ENCODE data around the gene KRTAP10-8.
A peak's percentile ranks its signal among the peaks of the same experiment; 100 is the strongest.
"Not testable (repeated sequence)": the region's sequence is repeated elsewhere in the genome, so short reads cannot be mapped to it uniquely, and the experiment has no call there.

KRTAP10-8 gene

GRCh38 chr21:44648557-44649311 lies 36.9 kb downstream of the KRTAP10-8 start:
- no peak for DNase-seq

- DNase-seq, result no peak
Measured at GRCh38 chr21:44649521-44650100, 37.7 kb downstream of the KRTAP10-8 start.

GRCh38 chr21:44650265-44650972 lies 38.5 kb downstream of the KRTAP10-8 start:
- DNase-seq, result no peak

- DNase-seq, result no peak
Measured at GRCh38 chr21:44650973-44651675, 39.2 kb downstream of the KRTAP10-8 start.

- DNase-seq, result no peak
Measured at GRCh38 chr21:44653123-44653522, 41.2 kb downstream of the KRTAP10-8 start.

- peak; percentile 21 to 30 for DNase-seq
Measured at GRCh38 chr21:44653656-44654575, 42.0 kb downstream of the KRTAP10-8 start.

GRCh38 chr21:44654576-44655175 lies 42.8 kb downstream of the KRTAP10-8 start, which contains the start of gene KRTAP12-4:
KRTAP12-4 (minus strand) TSS chr21:44654659; CDS start chr21:44654614, 45 bp downstream.
- DNase-seq, result no peak

- DNase-seq, result no peak
Measured at GRCh38 chr21:44656868-44657267, 45.0 kb downstream of the KRTAP10-8 start.

GRCh38 chr21:44657635-44658540 lies 46.0 kb downstream of the KRTAP10-8 start, which contains the start of gene KRTAP12-3:
KRTAP12-3 (plus strand) TSS chr21:44657932; CDS start chr21:44657980, 48 bp downstream.
- DNase-seq, result peak in 1 of 2 experiments; percentile 21

GRCh38 chr21:44658541-44658910 lies 46.6 kb downstream of the KRTAP10-8 start:
- no peak for DNase-seq

GRCh38 chr21:44658913-44659595 lies 47.2 kb downstream of the KRTAP10-8 start:
- DNase-seq, result no peak

- DNase-seq, result not testable (repeated sequence)
Measured at GRCh38 chr21:44661567-44661966, 49.7 kb downstream of the KRTAP10-8 start.
